Colonic mucosa (tissue), 4 donors: ENCODE measurements around the gene PRCP. TPM values are rescaled to one million over a fixed set of nuclear protein-coding genes. Genes with fewer than 3 reads are reported as not detected.
"Not testable (repeated sequence)": the region's sequence is repeated elsewhere in the genome, so short reads cannot be mapped to it uniquely, and the experiment has no call there.

Experiments used
- DNase-seq: peaks from one replicate; pipeline ENCODE4 v3.0.0-alpha.2; 2020
- H3K27ac ChIP-seq: fragments of 200-600 bp; one replicate; pipeline ENCODE4 v1.8.0; 2021
- H3K27me3 ChIP-seq: fragments of 200-600 bp; one replicate; pipeline ENCODE4 v1.8.0; 2021
- H3K36me3 ChIP-seq: fragments of 200-600 bp; one replicate; pipeline ENCODE4 v1.8.0; 2021
- H3K4me1 ChIP-seq: fragments of 200-600 bp; one replicate; pipeline ENCODE4 v1.8.0; 2021; ENCODE audit warnings: mild to moderate bottlenecking
- H3K4me3 ChIP-seq: fragments of 200-600 bp; one replicate; pipeline ENCODE4 v1.8.0; 2021
- H3K9ac ChIP-seq, 2 donors: one replicate each; pipeline ENCODE4 v1.7.0; 2013; ENCODE audit warnings: control low read depth in 2 of 2, low read depth in 2 of 2, low read length in 2 of 2
- H3K9me3 ChIP-seq: fragments of 200-600 bp; one replicate; pipeline ENCODE4 v1.8.0; 2021
- CTCF ChIP-seq: fragments of 200-600 bp; IDR thresholded peaks from one replicate; pipeline ENCODE4 v1.8.0; 2022; ENCODE audit warnings: antibody characterized with exemption, mild to moderate bottlenecking
- intact Hi-C: fragments of 100-400 bp; cut with DNase I; formaldehyde crosslinking; loops from one replicate; pipeline ENCODE4 v1.14.1; 2022
- total RNA-seq, 2 donors: library from RNA; stranded (reverse); fragmentation: NEBNext Ultra II Directional in 1 of 2; extraction: Animal tissue kit (Norgen Biotek cat#: 25700) in 1 of 2; gene quantifications; one replicate each; pipeline ENCODE4 v1.2.1, GENCODE V29; 2021
- donor health status: healthy.
- donor health status: DM: no; HTN: no; CAD: no.
- donor health status: DM: no; HTN: no; CAD: no.

The PRCP gene
- total RNA-seq, 2 donors from 2014 or later, result 24.9 to 41.3 TPM

GRCh38 chr11:82930229-82930628 is 30.0 kb upstream of the PRCP start:
- no peak for DNase-seq
- Histone ChIP-seq H3K4me3 (no peak overlapping the region), H3K27ac (no peak overlapping the region), H3K9me3 (no peaks in the 10 kb centered on the region), H3K4me1 (no peaks in the 10 kb centered on the region), H3K27me3 (no peaks in the 10 kb centered on the region), H3K9ac (no peak overlapping the region), H3K36me3 (no peaks in the 10 kb centered on the region)
- intact Hi-C loops, result no loop called here
- TF ChIP-seq CTCF, result no peak

DNA sequence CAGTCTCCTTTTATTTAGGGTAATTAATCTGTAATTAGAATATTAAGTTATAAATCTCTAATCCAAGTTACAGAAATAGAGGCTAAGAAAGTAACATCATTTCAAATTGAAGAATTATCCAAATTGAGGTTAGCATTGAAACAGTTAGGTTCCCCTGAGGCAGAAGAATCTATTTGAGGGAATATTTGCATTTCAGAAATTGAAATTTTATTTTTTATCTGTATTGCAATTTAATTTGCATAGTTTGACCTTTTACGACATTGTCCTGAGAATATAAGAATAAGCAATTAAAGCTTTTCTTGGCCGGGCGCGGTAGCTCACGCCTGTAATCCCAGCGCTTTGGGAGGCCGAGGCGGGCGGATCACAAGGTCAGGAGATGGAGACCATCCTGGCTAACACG is 28.9 kb upstream of the PRCP start:
- Histone ChIP-seq H3K4me3 (no peak overlapping the region), H3K4me1 (no peaks in the 10 kb centered on the region), H3K36me3 (no peaks in the 10 kb centered on the region), H3K27ac (no peak overlapping the region), H3K27me3 (no peaks in the 10 kb centered on the region), H3K9me3 (no peaks in the 10 kb centered on the region), H3K9ac (no peak overlapping the region)
- no peak for TF ChIP-seq CTCF
- intact Hi-C loops, result no loop called here
- DNase-seq, result no peak

- Histone ChIP-seq H3K36me3 (no peaks in the 10 kb centered on the region), H3K9ac (no peak overlapping the region), H3K27me3 (no peaks in the 10 kb centered on the region), H3K4me3 (no peak overlapping the region), H3K9me3 (no peaks in the 10 kb centered on the region), H3K27ac (no peak overlapping the region), H3K4me1 (no peaks in the 10 kb centered on the region)
- DNase-seq, result peak; percentile 42
- intact Hi-C loops, result no loop called here
- peak; percentile 85 for TF ChIP-seq CTCF
Measured at GRCh38 chr11:82927264-82927880, 27.1 kb upstream of the PRCP start.

DNA sequence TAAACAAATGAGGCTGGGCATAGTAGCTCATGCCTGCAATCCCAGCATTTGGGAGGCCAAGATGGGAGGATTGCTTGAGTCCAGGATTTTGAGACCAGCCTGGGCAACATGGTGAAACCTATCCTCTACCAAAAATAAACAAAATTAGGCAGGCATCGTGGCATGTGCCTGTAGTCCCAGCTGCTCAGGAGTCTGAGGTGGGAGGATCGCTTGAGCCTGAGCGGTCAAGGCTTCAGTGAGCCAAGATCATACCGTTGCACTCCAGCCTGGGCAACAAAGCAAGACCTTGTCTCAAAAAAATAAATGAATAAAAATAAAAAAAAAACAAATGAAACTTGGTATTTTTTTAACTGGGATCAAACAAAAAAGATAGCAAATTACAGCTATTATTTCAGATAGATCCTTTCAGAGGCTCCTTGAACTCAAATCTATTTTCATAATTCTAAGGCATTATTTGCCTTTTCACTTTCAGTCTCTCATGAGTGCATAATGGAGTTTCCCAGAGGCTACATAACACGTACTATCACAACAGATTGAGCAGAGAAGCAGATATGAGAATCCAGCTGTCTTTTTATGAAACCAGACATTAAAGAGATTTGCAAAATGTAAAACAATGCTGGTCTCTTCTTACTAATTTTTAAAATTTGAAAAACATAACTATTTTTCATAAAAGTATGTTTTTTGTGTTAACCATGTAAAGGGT is 24.4 kb upstream of the PRCP start:
- no peak for TF ChIP-seq CTCF
- no peaks in the 10 kb centered on the region for H3K9me3 ChIP-seq
- no peak overlapping the region for H3K9ac ChIP-seq
- intact Hi-C loops, result no loop called here
- H3K4me1 ChIP-seq, result no peaks in the 10 kb centered on the region
- H3K4me3 ChIP-seq, result no peak overlapping the region
- H3K27me3 ChIP-seq, result no peaks in the 10 kb centered on the region
- no peak for DNase-seq
- H3K36me3 ChIP-seq, result no peaks in the 10 kb centered on the region
- H3K27ac ChIP-seq, result no peak overlapping the region

DNA sequence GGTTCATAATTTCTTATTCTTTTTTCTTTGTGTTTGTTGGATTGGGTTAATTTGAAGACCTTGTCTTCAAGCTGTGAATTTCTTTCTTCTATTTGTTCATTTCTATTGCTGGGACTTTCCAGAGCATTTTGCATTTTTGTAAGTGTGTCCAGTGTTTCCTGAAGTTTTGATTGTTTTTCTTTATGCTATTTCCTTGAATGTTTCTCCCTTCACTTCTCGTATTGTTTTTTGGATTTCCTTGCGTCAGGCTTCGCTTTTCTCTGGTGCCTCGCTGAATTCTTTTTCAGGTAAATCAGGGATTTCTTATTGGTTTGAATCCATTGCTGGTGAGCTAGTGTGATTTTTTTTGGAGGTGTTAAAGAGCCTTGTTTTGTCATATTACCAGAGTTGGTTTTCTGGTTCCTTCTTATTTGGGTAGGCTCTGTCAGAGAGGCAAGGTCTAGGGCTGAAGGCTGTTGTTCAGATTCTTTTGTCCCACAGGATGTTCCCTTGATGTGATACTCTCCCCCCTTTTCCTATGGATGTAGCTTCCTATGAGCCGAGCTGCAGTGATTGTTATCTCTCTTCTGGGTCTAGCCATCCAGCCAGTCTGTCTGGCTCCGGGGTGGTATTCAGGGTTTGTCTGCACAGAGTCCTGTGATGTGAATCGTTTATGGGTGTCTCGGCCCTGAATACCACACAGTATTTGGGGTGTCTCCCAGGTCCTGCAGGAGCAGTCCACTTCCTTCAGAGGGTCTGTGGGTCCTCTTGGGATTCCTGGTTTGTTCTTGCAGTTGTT is 22.4 kb upstream of the PRCP start:
- H3K9me3 ChIP-seq, H3K27ac ChIP-seq, H3K36me3 ChIP-seq, H3K9ac ChIP-seq, H3K4me1 ChIP-seq, H3K4me3 ChIP-seq, DNase-seq, H3K27me3 ChIP-seq, intact Hi-C loops: not testable (repeated sequence)

DNA sequence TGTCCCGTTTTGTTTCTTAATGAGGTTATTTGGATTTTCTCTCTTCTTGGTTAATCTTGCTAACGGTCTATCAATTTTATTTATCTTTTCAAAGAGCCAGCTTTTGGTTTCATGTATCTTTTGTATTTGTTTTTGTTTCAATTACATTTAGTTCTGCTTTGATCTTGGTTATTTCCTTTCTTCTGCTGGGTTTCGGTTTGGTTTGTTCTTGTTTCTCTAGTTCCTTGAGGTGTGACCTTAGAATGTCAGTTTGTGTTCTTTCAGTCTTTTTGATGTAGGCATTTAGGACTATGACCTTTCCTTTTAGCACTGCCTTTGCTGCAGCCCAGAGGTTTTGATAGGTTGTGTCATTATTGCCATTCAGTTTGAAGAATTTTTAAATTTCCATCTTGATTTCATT is 20.0 kb upstream of the PRCP start:
- H3K9ac ChIP-seq, H3K27me3 ChIP-seq, H3K9me3 ChIP-seq, H3K36me3 ChIP-seq, H3K4me1 ChIP-seq, H3K4me3 ChIP-seq, DNase-seq, intact Hi-C loops, H3K27ac ChIP-seq: not testable (repeated sequence)

- H3K9ac ChIP-seq, DNase-seq, H3K36me3 ChIP-seq, H3K4me1 ChIP-seq, H3K27ac ChIP-seq, H3K27me3 ChIP-seq, H3K4me3 ChIP-seq, H3K9me3 ChIP-seq, intact Hi-C loops: not testable (repeated sequence)
Measured at GRCh38 chr11:82919786-82920185, 19.6 kb upstream of the PRCP start.
